CD14-positive monocyte (primary cell): ENCODE results near the gene FXR1. TPM values are rescaled to one million over a fixed set of nuclear protein-coding genes. Genes with fewer than 3 reads are reported as not detected.

ENCODE experiments used
- DNase-seq, 3 donors: peaks; one replicate each; pipeline ENCODE4 v3.0.0-alpha.2; 2011 to 2022
- H2AFZ ChIP-seq: 2 replicates; pipeline ENCODE4 v1.6.0; 2012; ENCODE audit warnings: mild to moderate bottlenecking, low read depth, low read length, inconsistent platforms; ENCODE audit not compliant: insufficient read depth, poor library complexity, severe bottlenecking
- H3K27ac ChIP-seq, 2 donors: 1 replicate in 1 of 2; 2 replicates in 1 of 2; pipeline ENCODE4 v1.5.1; 2012 to 2013; ENCODE audit warnings: low read length in 2 of 2, control low read depth in 1 of 2, inconsistent platforms in 1 of 2, low read depth in 1 of 2, mild to moderate bottlenecking in 1 of 2
- H3K27me3 ChIP-seq, 2 donors: one replicate each; pipeline versions ENCODE4 v1.6.0 to v1.6.1; 2011 to 2013; ENCODE audit warnings: low read length in 2 of 2; ENCODE audit not compliant: control insufficient read depth in 2 of 2, insufficient read depth in 2 of 2
- H3K36me3 ChIP-seq, 2 donors: replicated peaks in 1 of 2; 1 replicate in 1 of 2; 2 replicates in 1 of 2; pipeline versions ENCODE4 v1.5.1 to v1.6.1; 2012 to 2013; ENCODE audit warnings: low read length in 2 of 2, control low read depth in 1 of 2, inconsistent platforms in 1 of 2, mild to moderate bottlenecking in 1 of 2; ENCODE audit not compliant: insufficient read depth in 2 of 2, control insufficient read depth in 1 of 2
- H3K4me1 ChIP-seq, 2 donors: 1 replicate in 1 of 2; 2 replicates in 1 of 2; pipeline versions ENCODE4 v1.5.1 to v1.6.1; 2012 to 2013; ENCODE audit warnings: low read length in 2 of 2, control low read depth in 1 of 2, inconsistent platforms in 1 of 2, mild to moderate bottlenecking in 1 of 2, moderate library complexity in 1 of 2; ENCODE audit not compliant: insufficient read depth in 2 of 2, control insufficient read depth in 1 of 2
- H3K4me2 ChIP-seq: replicated peaks from 2 replicates; pipeline ENCODE3; 2012; ENCODE audit warnings: low read length, moderate library complexity, mild to moderate bottlenecking; ENCODE audit not compliant: poor library complexity, severe bottlenecking; ENCODE audit errors: extremely low read depth
- H3K4me3 ChIP-seq, 3 experiments: fragments of 200-600 bp in 1 of 3; sonication (generic) in 1 of 3; replicated peaks in 1 of 3; 1 replicate in 2 of 3; 2 replicates in 1 of 3; pipeline ENCODE4 v1.5.1; 2011 to 2013; ENCODE audit warnings: low read length in 3 of 3, mild to moderate bottlenecking in 3 of 3, control low read depth in 2 of 3, low read depth in 2 of 3, inconsistent platforms in 1 of 3, moderate library complexity in 1 of 3
- H3K79me2 ChIP-seq: 2 replicates; pipeline ENCODE4 v1.6.0; 2012; ENCODE audit warnings: mild to moderate bottlenecking, control low read depth, inconsistent platforms, low read length, moderate library complexity; ENCODE audit not compliant: insufficient read depth
- H3K9ac ChIP-seq: 2 replicates; pipeline ENCODE4 v1.6.0; 2017; ENCODE audit warnings: low read length, mild to moderate bottlenecking; ENCODE audit not compliant: insufficient read depth, poor library complexity, severe bottlenecking
- H3K9me3 ChIP-seq, 2 donors: replicated peaks in 1 of 2; 1 replicate in 1 of 2; 2 replicates in 1 of 2; pipeline versions ENCODE4 v1.5.1 to v1.6.1; 2012 to 2013; ENCODE audit warnings: low read length in 2 of 2, control low read depth in 1 of 2; ENCODE audit not compliant: control insufficient read depth in 1 of 2, insufficient read depth in 1 of 2
- H4K20me1 ChIP-seq: 2 replicates; pipeline ENCODE4 v1.6.0; 2012; ENCODE audit warnings: mild to moderate bottlenecking, low read length, control low read depth, moderate library complexity; ENCODE audit not compliant: insufficient read depth
- H3K27ac Mint-ChIP-seq, 7 donors: one replicate each; pipeline ENCODE4 v1.8.0; 2020; ENCODE audit warnings: mild to moderate bottlenecking in 7 of 7, mixed read lengths in 7 of 7, moderate library complexity in 6 of 7, inconsistent platforms in 2 of 7
- H3K27me3 Mint-ChIP-seq, 3 donors: one replicate each; pipeline ENCODE4 v1.8.0; 2021 to 2022; ENCODE audit warnings: low read depth in 3 of 3, mild to moderate bottlenecking in 3 of 3, mixed read lengths in 3 of 3, moderate library complexity in 3 of 3, inconsistent platforms in 1 of 3
- H3K36me3 Mint-ChIP-seq, 2 donors: one replicate each; pipeline ENCODE4 v1.8.0; 2020; ENCODE audit warnings: mixed read lengths in 2 of 2, inconsistent platforms in 1 of 2, mild to moderate bottlenecking in 1 of 2
- H3K4me1 Mint-ChIP-seq: one replicate; pipeline ENCODE4 v1.8.0; 2020; ENCODE audit warnings: mild to moderate bottlenecking, mixed read lengths
- H3K4me3 Mint-ChIP-seq, 2 donors: one replicate each; pipeline ENCODE4 v1.8.0; 2020; ENCODE audit warnings: mild to moderate bottlenecking in 2 of 2, mixed read lengths in 2 of 2, moderate library complexity in 1 of 2
- H3K9me3 Mint-ChIP-seq, 7 donors: one replicate each; pipeline ENCODE4 v1.8.0; 2020 to 2022; ENCODE audit warnings: mixed read lengths in 7 of 7, mild to moderate bottlenecking in 6 of 7, moderate library complexity in 6 of 7, inconsistent platforms in 2 of 7
- CTCF ChIP-seq: fragments of 200-600 bp; IDR thresholded peaks from one replicate; pipeline ENCODE4 v1.8.0; 2022; ENCODE audit warnings: antibody characterized with exemption, mild to moderate bottlenecking
- WGBS: methylation state at CpG from one replicate; pipeline ENCODE4 v1.1.5; 2013; ENCODE audit warnings: missing lambda C conversion rate; ENCODE audit not compliant: insufficient coverage; 5-methylcytosine and 5-hydroxymethylcytosine counted together
- intact Hi-C, 2 donors: fragments of 100-400 bp; cut with micrococcal nuclease; formaldehyde crosslinking; loops; one replicate each; pipeline versions ENCODE4 v1.15.0 to v1.15.1; 2023
- polyA plus RNA-seq, 3 donors: library from polyadenylated mRNA; depleted of rRNA in 1 of 3; unstranded in 2 of 3; stranded (reverse) in 1 of 3; fragments of 300-500 nt in 2 of 3; fragments of >200 nt in 1 of 3; fragmentation: Illumina TruSeq in 2 of 3; gene quantifications; 1 replicate in 2 of 3; 2 replicates in 1 of 3; pipeline ENCODE4 v1.2.3, GENCODE V29; 2012 to 2021

The FXR1 gene
- polyA plus RNA-seq, 3 donors = 22.4 to 58.6 (median 32.3) TPM

- no peaks in the 10 kb centered on the region for H3K4me1 Mint-ChIP-seq
- Histone ChIP-seq H3K36me3 (no peaks in the 10 kb centered on the region), H3K4me1 (no peaks in the 10 kb centered on the region), H3K27ac (no peak overlapping the region), H4K20me1 (no peaks in the 10 kb centered on the region), H3K27me3 (no peaks in the 10 kb centered on the region), H3K4me3 (no peak overlapping the region), H3K9ac (no peak overlapping the region), H3K79me2 (no peaks in the 10 kb centered on the region), H2AFZ (no peak overlapping the region), H3K9me3 (peaks cover 0 to 8% of the 10 kb centered on the region in 2 donors), H3K4me2 (no peak overlapping the region)
- intact Hi-C loops = no loop called here
- no CpG with 5 or more reads among the region's 3 CpGs for WGBS
- H3K27me3 Mint-ChIP-seq = peaks cover 0 to 2% (median 0%) of the 10 kb centered on the region in 3 donors
- H3K36me3 Mint-ChIP-seq = no peaks in the 10 kb centered on the region
- no peak overlapping the region for H3K27ac Mint-ChIP-seq
- no peak for TF ChIP-seq CTCF
- DNase-seq = no peak
- peaks cover 2 to 12% (median 6%) of the 10 kb centered on the region in 7 donors for H3K9me3 Mint-ChIP-seq
- no peak overlapping the region for H3K4me3 Mint-ChIP-seq
Observed at GRCh38 chr3:181007262-181007661, 94.8 kb downstream of the FXR1 start.

GRCh38 chr3:181008796-181009195 lies 96.3 kb downstream of the FXR1 start:
- no peak for DNase-seq
- no peak overlapping the region for H3K4me3 Mint-ChIP-seq
- Histone ChIP-seq H3K4me2 (no peak overlapping the region), H3K27me3 (no peaks in the 10 kb centered on the region), H3K9me3 (peaks cover 0 to 5% of the 10 kb centered on the region in 2 donors), H3K9ac (no peak overlapping the region), H3K79me2 (no peaks in the 10 kb centered on the region), H3K4me1 (no peaks in the 10 kb centered on the region), H2AFZ (no peak overlapping the region), H3K4me3 (no peak overlapping the region), H3K36me3 (no peaks in the 10 kb centered on the region), H4K20me1 (no peaks in the 10 kb centered on the region), H3K27ac (no peak overlapping the region)
- H3K36me3 Mint-ChIP-seq = no peaks in the 10 kb centered on the region
- H3K4me1 Mint-ChIP-seq = no peaks in the 10 kb centered on the region
- intact Hi-C loops = no loop called here
- TF ChIP-seq CTCF = no peak
- H3K27ac Mint-ChIP-seq = no peak overlapping the region
- peaks cover 0 to 2% (median 0%) of the 10 kb centered on the region in 3 donors for H3K27me3 Mint-ChIP-seq
- H3K9me3 Mint-ChIP-seq = peaks cover under 1 to 10% (median 4%) of the 10 kb centered on the region in 7 donors
- WGBS = 100% methylated on average over 1 of the region's 1 CpG
